ENCODE results near the gene PSG3.
"Not testable (repeated sequence)": the region's sequence is repeated elsewhere in the genome, so short reads cannot be mapped to it uniquely, and the experiment has no call there.

DNA sequence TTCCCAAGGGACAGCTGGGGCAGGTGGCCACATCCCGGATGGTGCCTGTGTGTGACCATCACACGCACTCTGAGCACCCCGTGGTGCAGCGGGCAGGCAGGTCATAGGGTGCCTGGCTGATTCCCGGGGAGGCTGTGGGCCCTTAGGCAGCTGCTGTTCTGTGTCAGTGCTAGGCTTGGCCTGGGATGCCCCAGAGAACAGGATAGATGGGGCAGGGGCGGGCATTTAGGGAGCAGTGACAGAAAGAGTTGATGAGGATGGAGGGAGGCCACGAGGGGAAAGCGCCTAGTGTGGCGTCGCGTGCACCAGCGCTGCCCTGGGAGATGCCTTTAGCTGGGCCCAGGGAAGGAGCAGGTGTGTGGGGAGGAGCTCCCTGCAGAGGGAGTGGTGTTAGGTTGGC lies 26.6 kb upstream of the PSG3 start:
- TF ChIP-seq, protein P1, sequence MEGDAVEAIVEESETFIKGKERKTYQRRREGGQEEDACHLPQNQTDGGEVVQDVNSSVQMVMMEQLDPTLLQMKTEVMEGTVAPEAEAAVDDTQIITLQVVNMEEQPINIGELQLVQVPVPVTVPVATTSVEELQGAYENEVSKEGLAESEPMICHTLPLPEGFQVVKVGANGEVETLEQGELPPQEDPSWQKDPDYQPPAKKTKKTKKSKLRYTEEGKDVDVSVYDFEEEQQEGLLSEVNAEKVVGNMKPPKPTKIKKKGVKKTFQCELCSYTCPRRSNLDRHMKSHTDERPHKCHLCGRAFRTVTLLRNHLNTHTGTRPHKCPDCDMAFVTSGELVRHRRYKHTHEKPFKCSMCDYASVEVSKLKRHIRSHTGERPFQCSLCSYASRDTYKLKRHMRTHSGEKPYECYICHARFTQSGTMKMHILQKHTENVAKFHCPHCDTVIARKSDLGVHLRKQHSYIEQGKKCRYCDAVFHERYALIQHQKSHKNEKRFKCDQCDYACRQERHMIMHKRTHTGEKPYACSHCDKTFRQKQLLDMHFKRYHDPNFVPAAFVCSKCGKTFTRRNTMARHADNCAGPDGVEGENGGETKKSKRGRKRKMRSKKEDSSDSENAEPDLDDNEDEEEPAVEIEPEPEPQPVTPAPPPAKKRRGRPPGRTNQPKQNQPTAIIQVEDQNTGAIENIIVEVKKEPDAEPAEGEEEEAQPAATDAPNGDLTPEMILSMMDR (conservative IDR thresholded peaks at IDR 0.05), result not testable (repeated sequence)
- TF ChIP-seq EZH2 (IDR thresholded peaks at IDR 0.05; ENCODE audit: low read depth), result not testable (repeated sequence)
